Activated CD4-positive, alpha-beta T cell treated with anti-CD3 and anti-CD28 coated beads for 1 hour (primary cell): ENCODE results near the gene CSNK1G1.
"Not testable (repeated sequence)": the region's sequence is repeated elsewhere in the genome, so short reads cannot be mapped to it uniquely, and the experiment has no call there.

ENCODE experiments used
- DNase-seq: peaks from one replicate; pipeline ENCODE4 v3.0.0-alpha.2; 2020

Gene CSNK1G1

GRCh38 chr15:64235552-64235951 is 120.4 kb downstream of the CSNK1G1 start:
- DNase-seq: no peak

- no peak for DNase-seq
Observed at GRCh38 chr15:64233299-64233698, 122.7 kb downstream of the CSNK1G1 start.

GRCh38 chr15:64232400-64232799 is 123.6 kb downstream of the CSNK1G1 start:
- no peak for DNase-seq

- no peak for DNase-seq
Observed at GRCh38 chr15:64229129-64229724, 126.7 kb downstream of the CSNK1G1 start.

- no peak for DNase-seq
Observed at GRCh38 chr15:64225804-64226203, 130.2 kb downstream of the CSNK1G1 start.

- no peak for DNase-seq
Observed at GRCh38 chr15:64224511-64224910, 131.5 kb downstream of the CSNK1G1 start.

- no peak for DNase-seq
Observed at GRCh38 chr15:64223882-64224281, 132.1 kb downstream of the CSNK1G1 start.

- DNase-seq: no peak
Observed at GRCh38 chr15:64222573-64223366, 133.2 kb downstream of the CSNK1G1 start.

GRCh38 chr15:64221911-64222310 is 134.1 kb downstream of the CSNK1G1 start:
- not testable (repeated sequence) for DNase-seq

GRCh38 chr15:64217429-64217750 is 138.6 kb downstream of the CSNK1G1 start:
- DNase-seq: not testable (repeated sequence)

GRCh38 chr15:64216730-64217428 is 139.1 kb downstream of the CSNK1G1 start:
- no peak for DNase-seq

- no peak for DNase-seq
Observed at GRCh38 chr15:64216196-64216595, 139.8 kb downstream of the CSNK1G1 start.

GRCh38 chr15:64213646-64214045 is 142.3 kb downstream of the CSNK1G1 start:
- no peak for DNase-seq

- no peak for DNase-seq
Observed at GRCh38 chr15:64211696-64212095, 144.3 kb downstream of the CSNK1G1 start.

GRCh38 chr15:64210371-64210770 is 145.6 kb downstream of the CSNK1G1 start:
- no peak for DNase-seq

GRCh38 chr15:64209680-64210334 is 146.2 kb downstream of the CSNK1G1 start:
- DNase-seq: no peak

GRCh38 chr15:64205202-64205601 is 150.8 kb downstream of the CSNK1G1 start:
- no peak for DNase-seq

GRCh38 chr15:64197425-64197824 is 158.5 kb downstream of the CSNK1G1 start:
- no peak for DNase-seq

- no peak for DNase-seq
Observed at GRCh38 chr15:64193971-64194370, 162.0 kb downstream of the CSNK1G1 start.

- DNase-seq: no peak
Observed at GRCh38 chr15:64191971-64192830, 163.8 kb downstream of the CSNK1G1 start.

- no peak for DNase-seq
Observed at GRCh38 chr15:64187396-64188191, 168.4 kb downstream of the CSNK1G1 start.
